Astrocyte (in vitro differentiated cells and primary cell): Measurements from ENCODE around the gene ECE2. TPM values are rescaled to one million over a fixed set of nuclear protein-coding genes. Genes with fewer than 3 reads are reported as not detected.
A peak's percentile ranks its signal among the peaks of the same experiment; 100 is the strongest.

Experiments used
- DNase-seq: peaks from one replicate; pipeline ENCODE4 v3.0.0-alpha.2; 2010; ENCODE audit warnings: low read depth
- FAIRE-seq: peaks from 2 replicates; lab custom pipeline; 2011; peaks lifted over from hg19 to GRCh38; lab: Jason Lieb, UNC
- H2AFZ ChIP-seq: 2 replicates; pipeline ENCODE4 v1.6.0; 2012; ENCODE audit warnings: low read depth, low read length, inconsistent platforms
- H3K27ac ChIP-seq: 2 replicates; pipeline ENCODE4 v1.5.1; 2011; ENCODE audit warnings: low read depth, low read length, inconsistent platforms
- H3K27me3 ChIP-seq: 2 replicates; pipeline ENCODE4 v1.6.0; 2011; ENCODE audit warnings: low read length, inconsistent platforms; ENCODE audit not compliant: insufficient read depth
- H3K36me3 ChIP-seq: 2 replicates; pipeline ENCODE4 v1.5.1; 2011; ENCODE audit warnings: low read length, inconsistent platforms; ENCODE audit not compliant: insufficient read depth
- H3K4me1 ChIP-seq: 2 replicates; pipeline ENCODE4 v1.5.1; 2011; ENCODE audit warnings: low read length, inconsistent platforms; ENCODE audit not compliant: insufficient read depth
- H3K4me2 ChIP-seq: 2 replicates; pipeline ENCODE4 v1.6.0; 2012; ENCODE audit warnings: low read length, inconsistent platforms
- H3K4me3 ChIP-seq: 2 replicates; pipeline ENCODE4 v1.5.1; 2011; ENCODE audit warnings: low read depth, mild to moderate bottlenecking, low read length, inconsistent platforms; ENCODE audit not compliant: insufficient read depth
- H3K79me2 ChIP-seq: 2 replicates; pipeline ENCODE4 v1.6.0; 2012; ENCODE audit warnings: mild to moderate bottlenecking, low read length, inconsistent platforms; ENCODE audit not compliant: insufficient read depth
- H3K9ac ChIP-seq: 2 replicates; pipeline ENCODE4 v1.6.0; 2012; ENCODE audit warnings: mild to moderate bottlenecking, low read length, inconsistent platforms
- H3K9me3 ChIP-seq: 2 replicates; pipeline ENCODE4 v1.5.1; 2012; ENCODE audit warnings: low read depth, mild to moderate bottlenecking, low read length, inconsistent platforms; ENCODE audit not compliant: insufficient read depth
- H4K20me1 ChIP-seq: 2 replicates; pipeline ENCODE4 v1.6.0; 2012; ENCODE audit warnings: low read length, inconsistent platforms; ENCODE audit not compliant: insufficient read depth
- H3K27ac Mint-ChIP-seq: one replicate; pipeline ENCODE4 v1.8.0; 2021; ENCODE audit warnings: mild to moderate bottlenecking, mixed read lengths; ENCODE audit not compliant: unreplicated experiment
- H3K27me3 Mint-ChIP-seq: one replicate; pipeline ENCODE4 v1.8.0; 2021; ENCODE audit warnings: low read depth, mixed read lengths; ENCODE audit not compliant: unreplicated experiment
- H3K36me3 Mint-ChIP-seq: one replicate; pipeline ENCODE4 v1.8.0; 2021; ENCODE audit warnings: low read depth, mixed read lengths; ENCODE audit not compliant: unreplicated experiment
- H3K4me1 Mint-ChIP-seq: one replicate; pipeline ENCODE4 v1.8.0; 2021; ENCODE audit warnings: low read depth, mixed read lengths; ENCODE audit not compliant: unreplicated experiment
- H3K4me3 Mint-ChIP-seq: one replicate; pipeline ENCODE4 v1.8.0; 2021; ENCODE audit warnings: mild to moderate bottlenecking, moderate library complexity, mixed read lengths; ENCODE audit not compliant: unreplicated experiment
- H3K9me3 Mint-ChIP-seq: one replicate; pipeline ENCODE4 v1.8.0; 2021; ENCODE audit warnings: mild to moderate bottlenecking, mixed read lengths; ENCODE audit not compliant: unreplicated experiment
- EZH2 ChIP-seq: IDR thresholded peaks from 2 replicates; pipeline ENCODE4 v1.6.1; 2012; ENCODE audit warnings: mild to moderate bottlenecking, low read length, inconsistent platforms; ENCODE audit not compliant: insufficient read depth
- total RNA-seq: library from RNA; stranded (reverse); gene quantifications from 2 replicates; pipeline ENCODE4 v1.2.1, GENCODE V29; 2021
- TF ChIP-seq, protein P1 (sequence below): IDR thresholded peaks from 2 replicates; pipeline ENCODE4 v1.5.1; 2011; ENCODE audit warnings: low read depth, mild to moderate bottlenecking, inconsistent platforms, low read length, moderate library complexity; ENCODE audit not compliant: insufficient read depth

Gene ECE2
- total RNA-seq, 1 donor from 2014 or later: not detected

DNA sequence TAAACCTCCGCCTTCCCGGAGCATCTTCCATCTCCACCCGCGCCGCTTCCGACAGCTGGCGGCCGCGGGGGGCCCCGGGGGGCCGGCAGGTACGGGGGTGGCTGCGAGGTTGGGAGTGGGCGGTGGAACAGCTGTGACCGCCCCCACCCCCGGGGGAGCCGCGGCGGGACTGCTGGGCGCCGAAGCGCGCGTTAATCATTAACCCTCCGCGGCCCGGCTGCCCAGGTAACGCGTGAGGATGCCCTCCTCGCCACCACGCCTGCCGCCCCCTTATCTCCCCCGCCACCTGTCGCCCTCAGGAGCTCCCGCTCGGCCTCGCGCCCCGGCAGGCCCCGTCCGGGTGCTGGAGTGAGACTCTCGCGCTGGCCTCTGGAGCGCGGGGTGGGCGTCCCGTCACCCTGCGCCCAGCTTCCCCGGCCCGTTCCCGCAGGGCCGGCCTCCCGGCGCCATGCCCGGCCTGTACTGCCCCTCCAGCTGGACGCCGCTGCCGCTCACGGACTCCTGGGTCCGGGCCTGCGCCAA, 45.7 kb upstream of the ECE2 start:
- H3K27me3 ChIP-seq: peaks cover 47% of the 10 kb centered on the region
- no peak for FAIRE-seq
- Mint-ChIP-seq H3K9me3 (no peaks in the 10 kb centered on the region), H3K4me1 (peaks cover 11% of the 10 kb centered on the region), H3K36me3 (no peaks in the 10 kb centered on the region), H3K27ac (no peak overlapping the region), H3K4me3 (no peak overlapping the region), H3K27me3 (peaks cover 63% of the 10 kb centered on the region)
- no peak overlapping the region for H3K27ac ChIP-seq
- H3K36me3 ChIP-seq: no peaks in the 10 kb centered on the region
- DNase-seq: no peak
- peaks cover 13% of the 10 kb centered on the region for H3K4me1 ChIP-seq
- H3K4me3 ChIP-seq: no peak overlapping the region
- H3K79me2 ChIP-seq: no peaks in the 10 kb centered on the region
- peak overlapping the region; percentile 83 for H3K4me2 ChIP-seq
- peaks cover 9% of the 10 kb centered on the region for H4K20me1 ChIP-seq
- H2AFZ ChIP-seq: no peak overlapping the region
- H3K9me3 ChIP-seq: no peaks in the 10 kb centered on the region
- H3K9ac ChIP-seq: no peak overlapping the region
- TF ChIP-seq EZH2: peak; percentile 84
- TF ChIP-seq, protein P1, sequence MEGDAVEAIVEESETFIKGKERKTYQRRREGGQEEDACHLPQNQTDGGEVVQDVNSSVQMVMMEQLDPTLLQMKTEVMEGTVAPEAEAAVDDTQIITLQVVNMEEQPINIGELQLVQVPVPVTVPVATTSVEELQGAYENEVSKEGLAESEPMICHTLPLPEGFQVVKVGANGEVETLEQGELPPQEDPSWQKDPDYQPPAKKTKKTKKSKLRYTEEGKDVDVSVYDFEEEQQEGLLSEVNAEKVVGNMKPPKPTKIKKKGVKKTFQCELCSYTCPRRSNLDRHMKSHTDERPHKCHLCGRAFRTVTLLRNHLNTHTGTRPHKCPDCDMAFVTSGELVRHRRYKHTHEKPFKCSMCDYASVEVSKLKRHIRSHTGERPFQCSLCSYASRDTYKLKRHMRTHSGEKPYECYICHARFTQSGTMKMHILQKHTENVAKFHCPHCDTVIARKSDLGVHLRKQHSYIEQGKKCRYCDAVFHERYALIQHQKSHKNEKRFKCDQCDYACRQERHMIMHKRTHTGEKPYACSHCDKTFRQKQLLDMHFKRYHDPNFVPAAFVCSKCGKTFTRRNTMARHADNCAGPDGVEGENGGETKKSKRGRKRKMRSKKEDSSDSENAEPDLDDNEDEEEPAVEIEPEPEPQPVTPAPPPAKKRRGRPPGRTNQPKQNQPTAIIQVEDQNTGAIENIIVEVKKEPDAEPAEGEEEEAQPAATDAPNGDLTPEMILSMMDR: no peak

DNA sequence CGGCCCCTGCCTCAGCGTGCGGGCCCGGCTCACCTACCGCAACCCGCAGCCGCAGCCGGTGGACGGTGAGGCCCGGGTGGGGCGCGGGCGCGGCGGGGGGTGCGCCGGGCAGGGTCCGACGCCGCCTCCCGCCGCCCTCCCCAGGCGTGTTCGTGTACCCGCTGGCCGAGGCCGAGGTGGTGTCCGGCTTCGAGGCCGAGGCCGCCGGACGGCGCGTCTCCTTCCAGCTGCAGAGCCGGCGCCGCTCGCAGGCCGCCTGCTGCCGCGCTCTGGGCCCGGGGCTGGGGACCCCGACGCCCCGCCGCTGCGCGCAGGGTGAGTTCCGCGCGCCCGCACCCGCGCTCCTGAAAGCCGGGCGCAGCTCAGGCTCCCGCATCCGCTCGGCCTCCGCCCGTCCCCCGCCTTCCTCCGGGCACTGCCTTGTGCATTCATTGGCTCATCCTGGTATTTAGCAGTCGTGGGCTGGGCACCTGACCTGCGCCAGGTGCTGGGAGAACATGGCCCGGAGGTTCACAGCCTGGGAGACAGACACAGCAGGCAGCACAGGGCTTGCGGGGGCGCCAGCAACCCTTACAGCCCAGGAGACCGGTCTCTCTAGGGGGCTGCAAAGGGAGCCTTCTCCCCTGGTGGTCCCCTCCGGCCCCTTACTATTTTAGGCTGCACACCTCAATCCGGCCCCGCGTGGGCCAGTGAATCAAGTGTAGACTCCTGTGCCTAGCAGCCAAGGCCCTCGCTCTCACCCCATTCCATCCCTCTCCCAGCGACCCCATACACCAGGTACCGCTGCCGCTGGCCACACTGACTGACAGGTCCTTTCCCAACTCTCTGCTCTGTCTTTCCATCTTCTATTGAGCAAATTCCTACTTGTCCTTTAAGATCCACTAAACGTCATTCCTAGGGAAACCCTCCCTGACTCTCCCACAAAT, 45.0 kb upstream of the ECE2 start:
- H3K27ac ChIP-seq: no peak overlapping the region
- no peak for DNase-seq

More for the DNA sequence above, 45.0 kb upstream of the ECE2 start:
- no peak for FAIRE-seq
- peaks cover 9% of the 10 kb centered on the region for H4K20me1 ChIP-seq
- peaks cover 13% of the 10 kb centered on the region for H3K4me1 ChIP-seq
- peak overlapping the region; percentile 83 for H3K4me2 ChIP-seq
- no peak overlapping the region for H3K27ac Mint-ChIP-seq
- H3K4me3 ChIP-seq: no peak overlapping the region
- no peaks in the 10 kb centered on the region for H3K36me3 Mint-ChIP-seq
- no peaks in the 10 kb centered on the region for H3K79me2 ChIP-seq
- peaks cover 65% of the 10 kb centered on the region for H3K27me3 Mint-ChIP-seq
- no peak overlapping the region for H2AFZ ChIP-seq
- H3K9ac ChIP-seq: no peak overlapping the region
- no peaks in the 10 kb centered on the region for H3K9me3 ChIP-seq
- H3K27me3 ChIP-seq: peaks cover 45% of the 10 kb centered on the region
- TF ChIP-seq, protein P1: no peak
- TF ChIP-seq EZH2: peak; percentile 97
- peak overlapping the region; percentile 69 for H3K4me3 Mint-ChIP-seq
- no peaks in the 10 kb centered on the region for H3K36me3 ChIP-seq
- H3K9me3 Mint-ChIP-seq: no peaks in the 10 kb centered on the region
- H3K4me1 Mint-ChIP-seq: peaks cover 11% of the 10 kb centered on the region
